Testis (tissue), 2 donors: ENCODE measurements around the gene EDN2.

Source experiments
- POLR2A ChIP-seq: fragments of 450-650 bp; IDR thresholded peaks from one replicate; pipeline ENCODE4 v1.6.1; 2017; ENCODE audit warnings: antibody characterized with exemption, mild to moderate bottlenecking, moderate library complexity
- TF ChIP-seq, protein P1 (sequence below), 3 experiments: fragments of 450-650 bp in 2 of 3; fragments of 200-600 bp in 1 of 3; sonication (generic) in 1 of 3; IDR thresholded peaks; one replicate each; pipeline ENCODE4 v1.5.1; 2016 to 2019; ENCODE audit warnings: antibody characterized with exemption in 3 of 3, mild to moderate bottlenecking in 2 of 3, moderate library complexity in 1 of 3

DNA sequence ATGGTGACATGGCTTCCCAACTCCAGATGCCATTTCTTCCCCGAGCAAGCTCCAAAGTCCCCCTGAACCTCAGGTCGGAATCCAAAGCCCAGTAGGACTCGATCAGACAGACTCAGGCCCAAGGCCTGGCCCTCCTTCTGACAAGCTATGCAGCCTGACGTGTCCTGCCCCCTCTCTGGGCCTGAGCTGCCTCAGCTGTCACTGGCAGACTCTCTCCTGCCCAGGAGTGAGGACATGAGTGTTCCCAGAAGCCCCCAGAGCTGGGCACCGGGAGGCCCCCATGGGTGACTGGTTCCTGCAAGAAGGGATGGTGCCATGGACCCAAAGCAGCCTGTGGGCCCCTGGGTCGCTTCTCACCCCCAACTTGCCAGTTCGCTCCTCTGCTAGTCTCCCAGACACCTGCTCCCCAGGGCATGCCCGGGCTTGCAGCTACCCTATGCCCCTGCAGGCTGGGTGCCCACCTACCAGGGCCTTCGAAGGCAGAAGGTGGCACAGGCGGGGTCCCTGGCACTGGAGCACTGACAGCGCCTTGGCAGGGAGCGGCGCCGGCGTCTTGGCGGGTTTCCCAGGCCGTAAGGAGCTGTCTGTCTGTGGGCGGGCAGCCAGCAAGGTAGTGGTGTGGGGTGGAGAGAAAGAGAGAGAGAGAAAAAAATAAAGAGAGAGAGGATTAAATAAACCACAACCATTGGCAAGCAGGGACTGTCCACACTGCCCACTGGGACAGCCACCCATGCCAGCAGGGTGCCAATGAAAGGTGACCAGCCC lies 2.3 kb downstream of the EDN2 start:
- TF ChIP-seq, protein P1, sequence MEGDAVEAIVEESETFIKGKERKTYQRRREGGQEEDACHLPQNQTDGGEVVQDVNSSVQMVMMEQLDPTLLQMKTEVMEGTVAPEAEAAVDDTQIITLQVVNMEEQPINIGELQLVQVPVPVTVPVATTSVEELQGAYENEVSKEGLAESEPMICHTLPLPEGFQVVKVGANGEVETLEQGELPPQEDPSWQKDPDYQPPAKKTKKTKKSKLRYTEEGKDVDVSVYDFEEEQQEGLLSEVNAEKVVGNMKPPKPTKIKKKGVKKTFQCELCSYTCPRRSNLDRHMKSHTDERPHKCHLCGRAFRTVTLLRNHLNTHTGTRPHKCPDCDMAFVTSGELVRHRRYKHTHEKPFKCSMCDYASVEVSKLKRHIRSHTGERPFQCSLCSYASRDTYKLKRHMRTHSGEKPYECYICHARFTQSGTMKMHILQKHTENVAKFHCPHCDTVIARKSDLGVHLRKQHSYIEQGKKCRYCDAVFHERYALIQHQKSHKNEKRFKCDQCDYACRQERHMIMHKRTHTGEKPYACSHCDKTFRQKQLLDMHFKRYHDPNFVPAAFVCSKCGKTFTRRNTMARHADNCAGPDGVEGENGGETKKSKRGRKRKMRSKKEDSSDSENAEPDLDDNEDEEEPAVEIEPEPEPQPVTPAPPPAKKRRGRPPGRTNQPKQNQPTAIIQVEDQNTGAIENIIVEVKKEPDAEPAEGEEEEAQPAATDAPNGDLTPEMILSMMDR (IDR thresholded peaks at IDR 0.05), result no peak
- TF ChIP-seq POLR2A, result no peak
